ENCODE data around the gene BARHL1.
"Not testable (repeated sequence)": the region's sequence is repeated elsewhere in the genome, so short reads cannot be mapped to it uniquely, and the experiment has no call there.

The BARHL1 gene

DNA sequence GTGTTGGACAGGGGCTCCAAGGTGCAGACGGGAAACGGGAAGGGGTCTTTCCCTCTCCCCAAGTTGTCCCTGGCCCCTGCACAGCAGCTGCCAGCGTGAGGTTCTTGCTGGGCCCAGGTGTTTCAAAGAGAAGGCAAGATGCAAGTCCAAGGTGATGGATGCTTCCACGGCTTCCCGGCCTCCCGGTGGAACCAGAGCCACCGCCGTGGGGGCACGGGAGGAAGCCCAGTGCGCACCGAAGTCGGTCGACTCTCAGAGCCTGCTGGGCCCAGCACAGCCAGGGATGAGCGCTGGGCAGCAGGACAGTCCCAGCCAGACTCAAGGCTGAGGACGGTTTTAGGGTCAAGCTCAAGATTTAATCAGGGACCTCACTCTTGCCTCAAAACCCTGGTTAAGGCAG, 25.2 kb upstream of the BARHL1 start:
- no peak for DNase-seq

DNA sequence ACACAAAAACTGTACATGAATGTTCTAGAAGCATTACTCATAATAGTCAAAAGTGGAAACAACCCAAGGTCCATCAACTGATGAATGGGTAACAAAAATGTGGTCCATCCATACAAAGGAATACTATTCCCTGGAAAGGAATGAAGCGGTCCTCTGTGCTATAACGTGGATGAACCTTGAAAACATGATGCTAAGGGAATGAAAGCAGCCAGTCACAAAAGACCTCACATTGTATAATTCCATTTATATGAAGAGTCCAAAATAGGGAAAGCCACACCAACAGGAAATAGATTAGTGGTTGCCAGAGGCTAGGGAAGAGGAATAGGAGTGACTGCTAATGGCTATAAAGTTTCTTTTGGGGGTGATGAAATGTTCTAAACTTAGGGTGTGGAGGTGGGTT, 22.7 kb upstream of the BARHL1 start:
- no peak for DNase-seq

DNA sequence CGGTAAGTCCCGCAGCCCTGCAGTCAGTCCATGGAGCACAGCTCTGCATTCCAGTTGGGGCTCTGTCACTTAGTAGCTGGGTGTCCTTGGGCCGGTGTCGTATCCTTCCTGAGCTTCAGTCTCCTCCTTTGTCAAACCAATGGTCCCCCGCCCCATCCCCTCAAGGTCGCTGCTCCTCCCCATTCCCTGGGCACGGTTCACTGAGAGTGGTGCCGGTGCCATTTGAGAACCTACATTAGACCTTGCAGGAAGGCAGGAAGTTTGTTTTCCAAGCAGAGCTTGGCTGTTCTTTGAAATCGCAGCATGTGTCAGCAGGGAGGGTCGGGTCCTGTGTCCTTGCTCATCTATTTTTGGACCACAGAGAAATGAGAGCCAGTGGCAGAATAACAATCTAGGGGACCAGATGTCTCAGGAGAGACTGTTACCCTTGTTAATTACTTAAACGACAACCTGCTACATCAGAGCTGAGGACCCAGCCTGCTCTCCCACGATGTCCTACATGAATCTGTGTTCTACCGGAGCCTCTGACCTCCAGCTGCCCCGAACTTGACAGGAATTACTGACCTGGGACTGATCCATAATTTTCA, 21.7 kb upstream of the BARHL1 start:
- peak; percentile 21 for DNase-seq

DNA sequence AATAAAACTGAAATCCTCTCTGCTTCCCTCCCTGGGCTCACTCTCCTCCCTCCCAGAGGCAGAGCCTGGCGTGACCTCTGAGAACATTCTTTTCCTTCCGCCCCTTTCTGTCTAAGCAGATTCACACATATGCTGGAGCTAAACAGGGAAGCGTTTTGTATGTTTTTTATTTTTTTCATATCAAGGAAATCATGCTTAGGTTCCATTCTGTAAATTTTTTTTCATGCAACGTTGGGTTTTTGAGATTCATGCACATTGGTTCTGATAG, 20.2 kb upstream of the BARHL1 start:
- DNase-seq: no peak

DNA sequence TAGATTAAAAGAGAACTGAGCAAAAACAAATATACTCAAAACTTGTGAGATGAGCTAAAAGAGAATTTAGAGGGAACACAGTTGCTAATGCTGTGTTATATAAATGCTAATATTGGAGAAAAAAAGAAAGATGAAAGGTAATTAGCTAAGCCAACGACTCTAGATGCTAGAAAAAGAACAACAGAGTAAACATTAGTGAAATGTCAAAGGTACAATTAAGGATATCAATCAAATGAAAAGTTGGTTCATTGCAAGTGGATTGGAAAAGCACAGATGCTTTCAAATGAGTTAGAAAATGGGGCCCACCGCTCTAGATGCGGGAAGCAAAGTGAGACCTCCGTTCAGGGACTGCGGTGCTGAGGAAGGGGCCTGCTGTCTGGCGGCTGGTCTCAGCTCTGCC, 17.9 kb upstream of the BARHL1 start:
- DNase-seq: no peak

DNA sequence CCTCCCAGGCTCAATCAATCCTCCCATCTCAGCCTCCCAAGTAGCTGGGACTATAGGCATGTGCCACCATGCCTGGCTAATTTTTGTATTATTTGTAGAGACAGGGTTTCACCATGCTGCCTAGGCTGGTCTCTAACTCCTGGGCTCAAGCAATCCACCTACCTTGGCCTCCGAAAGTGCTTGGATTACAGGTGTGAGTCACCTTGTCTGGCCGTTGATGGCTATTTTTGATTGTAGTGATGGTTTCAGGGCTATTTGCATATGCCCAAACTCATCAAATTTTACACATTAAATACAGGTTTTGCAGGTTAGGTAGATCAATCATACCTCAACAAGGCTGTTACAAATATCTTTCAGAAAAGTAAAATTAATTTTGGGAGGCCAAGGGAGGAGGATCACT, 13.6 kb upstream of the BARHL1 start:
- DNase-seq: not testable (repeated sequence)

DNA sequence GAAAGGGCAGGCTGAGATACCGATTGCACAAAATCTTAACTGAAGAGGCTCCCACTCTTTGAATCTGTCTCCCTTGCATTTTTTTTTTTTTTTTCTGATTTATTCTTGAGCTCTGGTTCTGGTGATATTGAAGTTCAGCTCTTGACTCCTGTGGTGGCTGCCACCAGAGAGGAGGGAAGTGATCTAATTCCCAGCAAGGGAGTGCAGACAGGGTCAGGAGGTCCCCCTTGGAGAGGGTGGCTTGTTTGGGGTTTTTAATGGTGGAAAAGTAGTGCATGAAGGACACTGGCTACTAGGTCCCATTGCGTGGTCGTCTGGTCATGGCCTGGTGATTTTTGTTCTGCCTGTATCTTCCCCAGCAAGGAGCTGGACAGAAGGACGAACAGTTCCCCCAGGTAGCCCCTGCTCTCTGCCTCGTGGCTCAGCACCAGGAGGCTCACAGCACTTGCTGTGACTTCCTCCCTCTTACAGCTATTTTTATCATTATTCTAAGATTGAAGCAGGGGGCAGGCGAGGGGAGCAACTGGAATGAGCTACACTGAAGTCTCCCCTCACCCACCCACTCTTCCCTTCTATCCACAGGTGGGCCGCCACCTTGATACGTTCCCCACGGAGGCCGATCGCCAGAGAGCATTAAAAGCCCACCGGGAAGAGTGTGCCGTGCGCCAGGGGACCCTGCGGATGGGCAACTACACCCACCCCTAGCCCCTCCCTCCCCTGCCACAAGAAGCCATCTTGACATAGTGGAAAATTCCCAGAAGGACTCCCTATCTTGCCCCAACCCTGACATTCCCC, 10.4 kb upstream of the BARHL1 start:
- DNase-seq: no peak

DNA sequence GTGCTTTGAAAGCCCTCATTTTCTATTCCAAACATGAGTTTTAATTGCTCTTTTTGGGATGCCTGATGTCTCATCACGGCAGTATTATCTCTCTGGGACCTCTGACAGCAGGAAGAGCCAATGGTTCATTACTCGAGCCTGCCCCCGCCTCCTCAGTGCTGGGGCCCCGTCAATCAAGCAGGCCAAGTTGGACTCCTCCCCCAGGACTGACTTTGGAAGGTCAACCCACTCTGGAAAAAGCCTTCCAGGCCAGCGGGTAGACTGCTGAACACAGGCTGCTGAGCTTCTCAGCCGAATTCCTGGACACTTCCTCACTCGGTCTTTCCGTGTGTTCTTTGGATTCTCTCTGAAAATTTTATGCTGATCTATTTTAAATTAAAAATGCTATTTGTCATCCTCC, 9.5 kb upstream of the BARHL1 start:
- no peak for DNase-seq

DNA sequence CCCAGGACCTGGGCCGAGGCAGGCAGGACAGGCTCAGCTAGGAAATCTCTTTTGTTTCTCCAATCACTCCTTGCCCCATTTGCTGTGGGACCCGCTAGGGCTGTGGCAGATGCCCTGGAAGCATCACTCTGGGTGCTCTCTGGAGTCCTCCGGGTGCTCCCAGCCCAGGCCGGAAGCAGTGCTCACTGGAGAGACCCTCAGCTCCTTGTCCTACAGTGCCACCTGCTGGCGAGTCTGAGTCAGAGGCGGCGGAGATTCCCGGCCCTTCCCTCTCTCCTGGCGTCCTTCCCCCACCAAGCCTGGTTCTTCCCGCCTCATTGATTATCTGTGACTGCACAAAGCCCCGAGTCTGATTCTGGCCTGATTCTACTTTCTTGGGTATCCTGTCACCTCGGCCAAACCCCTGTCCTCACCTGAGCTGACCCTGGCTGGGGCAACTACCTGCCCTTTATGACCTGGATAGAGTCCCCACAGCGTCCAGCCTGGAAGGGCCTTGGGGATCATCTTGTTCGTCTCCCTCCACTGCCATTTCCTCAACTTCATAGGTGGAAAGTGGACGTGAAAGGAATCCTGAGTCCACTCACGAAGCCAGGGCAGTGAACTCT, 7.3 kb upstream of the BARHL1 start:
- peak; percentile 84 for DNase-seq

DNA sequence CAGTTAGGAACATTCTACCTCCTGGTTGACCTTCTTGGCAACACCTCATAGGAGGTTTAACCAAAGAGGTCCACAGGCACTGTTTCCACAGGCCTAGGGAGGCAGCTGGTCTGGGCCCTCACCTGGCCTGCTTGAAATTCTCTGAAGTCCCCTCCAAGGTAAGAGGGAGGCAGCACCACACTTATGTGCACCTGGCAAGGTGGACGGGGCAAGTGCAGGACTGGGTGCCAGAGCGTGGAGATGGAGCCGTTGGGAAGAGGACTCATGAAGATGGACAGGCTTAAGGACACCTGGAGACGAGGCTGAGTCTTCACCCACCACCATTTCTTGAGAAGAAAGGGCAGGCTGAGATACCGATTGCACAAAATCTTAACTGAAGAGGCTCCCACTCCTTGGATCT, 6.6 kb upstream of the BARHL1 start:
- DNase-seq: no peak

DNA sequence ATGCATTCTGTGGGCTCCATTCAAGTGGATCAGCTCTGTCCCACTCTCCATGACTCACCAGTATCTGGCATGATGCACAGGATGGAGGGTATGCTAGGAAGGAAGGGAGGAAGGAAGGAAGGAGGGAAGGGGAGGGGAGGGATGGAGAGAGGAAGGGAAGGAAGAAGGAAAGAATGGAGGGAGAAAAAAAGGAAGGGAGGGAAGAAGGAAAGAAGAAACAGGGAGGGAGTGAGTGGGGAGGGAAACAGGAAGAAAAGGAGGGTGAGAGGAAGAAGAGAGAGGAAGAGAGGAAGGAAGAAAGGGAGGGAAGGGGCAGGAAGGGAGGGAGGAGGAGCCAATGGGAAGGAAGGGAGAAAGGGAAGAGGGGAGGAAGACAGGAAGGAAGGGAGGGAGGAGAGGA, 5.3 kb upstream of the BARHL1 start:
- no peak for DNase-seq

DNA sequence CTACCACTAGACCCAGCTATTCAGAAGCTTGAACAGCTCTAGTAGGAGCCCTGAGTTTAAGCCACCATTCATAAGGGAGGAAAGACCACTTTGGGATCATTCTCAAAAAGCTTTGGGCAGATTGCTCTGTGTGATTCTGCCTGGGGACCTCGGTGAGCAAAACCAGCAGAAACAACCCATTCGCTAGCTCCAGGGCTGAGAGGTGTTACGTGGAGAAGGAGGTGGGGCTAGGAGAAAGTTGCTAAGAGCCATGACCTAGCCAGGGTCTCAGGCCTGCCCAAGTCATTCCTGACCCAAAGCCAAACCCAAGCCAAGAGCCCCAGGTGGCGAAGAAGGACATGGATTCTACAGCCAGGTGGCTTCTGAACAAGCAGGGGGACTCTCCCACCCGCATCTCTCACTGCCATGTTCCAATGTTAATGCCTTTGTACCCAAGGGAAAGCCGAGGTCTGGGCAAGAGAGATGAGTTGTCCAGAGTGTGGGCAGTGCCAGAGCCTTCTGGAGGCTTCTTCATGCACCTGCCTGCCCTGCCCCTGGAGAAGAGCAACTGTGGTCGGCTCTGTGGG, 4.0 kb upstream of the BARHL1 start:
- no peak for DNase-seq

DNA sequence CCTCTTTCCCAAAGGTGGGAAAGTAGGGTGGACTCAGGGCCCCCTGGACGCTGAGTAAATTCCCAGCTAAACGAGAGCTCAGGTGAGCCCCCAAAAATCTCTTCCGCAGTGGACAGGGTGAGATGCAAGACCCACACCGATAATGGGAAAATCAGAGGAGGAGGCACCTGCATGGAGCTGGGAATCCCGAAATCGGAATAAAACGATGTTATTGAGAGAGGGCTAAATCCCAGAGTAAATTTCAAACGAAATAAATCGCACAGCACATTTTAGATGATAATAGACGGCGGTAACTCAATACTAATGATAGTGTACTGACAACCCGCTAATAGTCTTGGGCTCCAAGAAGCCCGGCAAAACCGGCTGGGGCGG, 3.0 kb upstream of the BARHL1 start:
- no peak for DNase-seq

DNA sequence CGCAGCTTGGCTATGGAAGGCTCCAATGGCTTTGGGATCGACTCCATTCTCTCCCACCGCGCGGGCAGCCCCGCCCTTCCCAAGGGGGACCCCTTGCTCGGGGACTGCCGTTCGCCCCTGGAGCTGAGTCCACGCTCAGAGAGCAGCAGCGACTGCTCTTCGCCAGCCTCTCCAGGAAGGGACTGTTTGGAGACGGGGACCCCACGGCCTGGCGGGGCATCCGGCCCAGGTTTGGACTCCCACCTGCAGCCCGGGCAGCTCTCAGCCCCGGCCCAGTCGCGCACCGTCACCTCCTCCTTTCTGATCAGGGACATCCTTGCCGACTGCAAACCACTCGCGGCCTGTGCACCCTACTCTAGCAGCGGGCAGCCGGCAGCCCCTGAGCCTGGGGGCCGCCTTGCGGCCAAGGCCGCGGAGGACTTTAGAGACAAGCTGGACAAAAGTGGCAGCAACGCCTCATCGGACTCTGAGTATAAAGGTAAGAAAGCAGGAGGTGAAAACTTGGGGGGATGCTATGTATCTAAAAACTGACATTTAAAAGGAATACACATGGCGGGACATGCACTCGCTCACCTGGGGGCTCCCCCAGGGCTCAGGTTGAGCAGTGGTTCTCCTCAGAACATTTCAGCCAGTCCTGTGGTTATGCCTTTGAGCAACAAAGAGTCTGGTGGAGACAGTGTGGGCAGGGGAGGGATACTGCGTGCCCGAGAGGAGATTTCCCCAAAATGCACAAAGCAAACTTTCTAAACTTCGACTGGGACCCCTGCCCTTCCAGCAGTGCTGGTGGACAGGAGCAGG, 579 bp downstream of the BARHL1 start:
- DNase-seq: no peak

DNA sequence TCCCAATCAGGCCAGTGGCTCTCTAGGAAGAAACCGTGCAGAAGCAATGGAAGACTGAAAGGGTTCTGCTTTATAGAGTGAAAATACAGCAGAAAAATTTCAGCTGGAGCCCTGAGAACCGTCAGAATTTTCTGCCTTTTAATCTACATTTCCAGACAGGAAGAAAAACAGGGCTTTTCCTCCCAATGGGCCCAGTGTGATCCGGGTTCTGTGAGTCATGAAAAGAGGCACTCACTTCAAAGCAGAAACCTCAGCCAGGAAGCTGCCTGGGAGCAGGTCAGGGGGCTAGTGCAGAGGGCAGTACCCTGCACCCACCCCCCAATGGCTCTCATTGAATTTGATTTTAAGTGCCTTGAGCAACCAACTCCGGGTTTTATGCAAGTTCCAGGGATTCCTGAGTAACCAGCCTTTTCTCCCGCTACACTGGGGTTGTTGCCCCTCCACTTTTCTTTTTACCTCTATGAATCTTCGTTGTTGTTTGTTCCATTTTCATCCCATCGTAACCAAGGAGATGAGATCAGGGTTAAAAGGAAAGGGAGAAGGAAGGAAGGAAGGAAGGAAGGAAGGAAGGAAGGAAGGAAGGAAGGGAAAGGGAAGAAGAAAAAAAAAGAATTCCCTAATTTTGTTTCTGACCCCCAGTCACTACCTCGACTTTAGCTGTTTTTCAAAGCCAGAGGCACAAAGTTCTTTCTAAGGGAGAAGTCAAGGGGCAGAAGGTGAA, 1.3 kb downstream of the BARHL1 start:
- no peak for DNase-seq

DNA sequence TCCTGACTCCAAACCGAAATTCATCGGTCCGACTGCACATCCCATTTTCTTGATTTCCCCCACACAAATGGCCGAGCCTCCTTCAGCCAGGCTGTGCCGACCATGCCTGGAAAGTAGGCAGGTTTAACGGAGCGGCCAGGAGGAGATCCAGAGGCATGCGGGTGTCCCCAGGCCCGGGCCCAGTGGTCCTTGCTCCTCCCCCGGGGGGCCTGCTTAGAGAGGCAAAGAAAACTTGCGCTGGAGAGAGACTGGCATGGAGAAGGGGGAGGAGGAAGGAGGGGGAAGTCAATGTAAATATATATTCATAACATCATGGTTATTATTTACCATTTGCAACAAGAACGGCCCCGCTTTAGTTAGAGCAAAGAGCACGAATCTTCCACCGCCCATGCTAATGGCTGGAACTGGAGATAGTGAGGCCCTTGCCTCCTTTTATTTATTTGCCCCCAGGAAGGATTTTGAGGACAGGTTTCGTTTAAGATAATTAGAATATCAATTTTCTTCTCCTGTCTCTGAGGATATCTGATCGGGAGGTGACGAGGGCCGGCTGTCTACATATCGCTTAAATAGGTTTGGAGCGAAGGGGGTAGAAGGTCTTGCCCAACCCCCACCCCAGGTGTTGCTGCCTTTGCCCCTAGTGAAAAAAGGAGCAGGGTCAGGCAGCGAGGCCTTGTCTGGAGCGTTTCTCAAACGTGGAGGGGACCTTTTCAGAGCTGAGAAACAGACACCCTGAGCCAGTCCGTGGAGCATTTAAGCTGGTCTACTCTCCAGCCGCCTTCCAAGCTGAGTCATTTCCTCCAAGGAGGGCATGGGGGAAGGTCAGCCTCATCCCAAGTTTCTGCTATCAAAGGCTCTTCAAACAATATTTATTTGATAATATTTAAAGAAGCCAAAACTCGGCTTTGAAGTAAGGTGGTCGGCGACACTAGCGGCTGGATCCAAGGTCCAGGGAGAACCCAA, 2.5 kb downstream of the BARHL1 start:
- no peak for DNase-seq

DNA sequence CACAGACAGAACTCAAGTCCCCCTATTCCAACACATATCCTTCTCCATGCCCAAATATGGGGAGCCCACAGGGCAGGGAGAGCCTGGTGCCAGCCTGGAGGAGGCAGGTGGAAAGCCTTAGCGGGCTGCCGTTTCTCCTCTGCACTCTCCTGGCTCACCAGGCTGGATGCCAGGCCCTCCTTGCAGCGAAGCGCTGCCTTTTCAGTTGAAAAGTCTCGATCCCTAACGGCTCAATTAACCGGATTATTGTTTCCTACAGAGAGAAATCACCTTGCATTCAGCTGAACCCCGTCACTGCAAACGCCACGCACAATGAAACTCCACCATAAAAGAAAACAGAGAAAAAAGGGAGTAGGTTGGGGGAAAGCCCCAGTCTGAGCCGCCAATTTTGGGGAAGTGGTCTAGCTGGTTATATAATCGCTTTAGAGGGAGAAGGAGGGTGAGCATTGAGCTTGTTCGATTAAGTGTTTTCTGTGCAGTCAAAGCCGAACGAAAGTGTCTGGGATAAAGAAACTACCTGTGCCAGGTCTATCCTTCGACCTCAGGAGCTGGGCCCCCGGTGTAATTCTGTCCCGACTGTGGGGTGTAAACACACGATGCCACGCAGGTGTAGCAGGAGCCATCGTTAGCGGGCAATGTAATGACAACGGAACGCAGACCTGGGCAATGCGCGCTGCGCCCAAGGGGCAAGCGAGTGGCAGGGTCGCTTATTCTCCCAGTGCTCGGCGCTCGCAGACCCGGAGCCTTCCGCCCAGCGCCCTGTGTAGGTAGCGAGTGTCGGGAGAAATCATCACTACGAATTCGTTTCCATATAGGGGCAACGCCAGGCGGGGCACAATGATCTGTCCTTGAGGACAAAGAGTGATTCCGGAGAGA, 3.8 kb downstream of the BARHL1 start:
- DNase-seq: peak; percentile 47

DNA sequence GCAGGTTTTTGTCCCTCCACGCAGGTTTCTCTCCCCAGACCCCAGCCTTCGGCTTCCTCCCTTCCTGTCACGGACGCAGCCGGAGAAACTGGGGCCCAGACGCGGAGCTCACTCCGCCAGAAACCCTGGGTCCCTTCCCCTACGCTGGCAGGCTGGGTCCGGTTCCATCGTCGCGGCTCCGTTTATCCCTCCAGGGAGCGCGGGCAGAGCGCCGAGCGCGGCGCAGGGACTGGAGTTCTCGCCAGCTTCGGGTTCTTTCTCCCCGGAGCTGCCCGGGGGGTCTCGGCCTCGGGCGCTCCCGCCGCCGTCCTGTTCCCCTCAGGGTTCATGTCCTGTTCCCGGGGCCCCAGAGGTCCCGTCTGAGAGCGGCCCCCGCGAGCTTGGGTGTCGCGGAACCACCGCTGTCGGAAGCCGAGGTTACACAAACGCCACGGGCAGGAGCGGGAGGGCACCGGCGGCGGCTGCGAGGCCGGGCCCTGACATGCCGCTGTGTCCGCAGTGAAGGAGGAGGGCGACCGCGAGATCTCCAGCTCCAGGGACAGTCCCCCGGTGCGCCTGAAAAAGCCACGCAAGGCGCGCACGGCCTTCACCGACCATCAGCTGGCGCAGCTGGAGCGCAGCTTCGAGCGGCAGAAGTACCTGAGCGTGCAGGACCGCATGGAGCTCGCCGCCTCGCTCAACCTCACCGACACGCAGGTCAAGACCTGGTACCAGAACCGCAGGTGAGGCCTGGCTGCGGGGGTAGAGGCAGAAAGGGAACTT, 4.6 kb downstream of the BARHL1 start:
- no peak for DNase-seq

DNA sequence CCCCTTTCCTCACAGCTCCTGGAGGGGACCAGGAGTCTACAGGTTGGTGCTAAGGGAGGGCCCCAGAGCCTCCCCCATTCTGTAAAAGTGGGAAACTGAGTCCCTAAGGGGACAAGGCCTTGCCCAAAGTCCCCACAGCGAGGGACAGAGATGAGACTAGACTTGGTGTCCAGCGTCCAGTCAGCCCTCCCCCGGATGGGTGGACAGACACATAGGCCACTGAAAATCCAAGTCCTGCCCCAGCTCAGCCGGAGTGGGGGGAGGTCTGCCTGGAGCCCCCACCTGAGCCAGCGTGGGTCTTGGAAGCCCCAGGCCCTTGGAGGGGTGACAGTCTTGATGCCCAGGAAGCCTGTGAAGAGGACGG, 5.2 kb downstream of the BARHL1 start:
- no peak for DNase-seq

DNA sequence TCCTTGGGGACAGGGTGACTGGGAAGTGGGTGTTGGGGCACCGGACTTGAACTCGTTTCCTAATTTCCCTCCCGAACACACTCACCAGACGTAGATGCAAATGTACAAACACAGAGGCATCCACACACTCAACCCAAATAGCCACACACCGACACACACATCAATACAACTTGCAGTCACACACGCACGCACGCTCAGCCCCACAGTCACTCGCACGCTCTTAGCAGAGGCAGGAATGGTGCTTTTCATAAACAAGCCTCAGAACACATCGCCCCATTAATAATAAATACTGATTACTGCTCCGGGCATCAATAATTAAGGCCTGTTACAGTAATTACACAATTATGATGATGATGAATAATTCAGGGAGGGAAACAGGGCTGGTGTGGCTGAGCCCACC, 5.7 kb downstream of the BARHL1 start:
- no peak for DNase-seq

Data from NCI-H510A treated with DMSO at 0.1 percent for 48 hours (cell line).